ENCODE results near the gene VEZT. TPM values are rescaled to one million over a fixed set of nuclear protein-coding genes. Genes with fewer than 3 reads are reported as not detected.

VEZT gene
- total RNA-seq, 1 experiment from 2014 or later, result 46.4 TPM

DNA sequence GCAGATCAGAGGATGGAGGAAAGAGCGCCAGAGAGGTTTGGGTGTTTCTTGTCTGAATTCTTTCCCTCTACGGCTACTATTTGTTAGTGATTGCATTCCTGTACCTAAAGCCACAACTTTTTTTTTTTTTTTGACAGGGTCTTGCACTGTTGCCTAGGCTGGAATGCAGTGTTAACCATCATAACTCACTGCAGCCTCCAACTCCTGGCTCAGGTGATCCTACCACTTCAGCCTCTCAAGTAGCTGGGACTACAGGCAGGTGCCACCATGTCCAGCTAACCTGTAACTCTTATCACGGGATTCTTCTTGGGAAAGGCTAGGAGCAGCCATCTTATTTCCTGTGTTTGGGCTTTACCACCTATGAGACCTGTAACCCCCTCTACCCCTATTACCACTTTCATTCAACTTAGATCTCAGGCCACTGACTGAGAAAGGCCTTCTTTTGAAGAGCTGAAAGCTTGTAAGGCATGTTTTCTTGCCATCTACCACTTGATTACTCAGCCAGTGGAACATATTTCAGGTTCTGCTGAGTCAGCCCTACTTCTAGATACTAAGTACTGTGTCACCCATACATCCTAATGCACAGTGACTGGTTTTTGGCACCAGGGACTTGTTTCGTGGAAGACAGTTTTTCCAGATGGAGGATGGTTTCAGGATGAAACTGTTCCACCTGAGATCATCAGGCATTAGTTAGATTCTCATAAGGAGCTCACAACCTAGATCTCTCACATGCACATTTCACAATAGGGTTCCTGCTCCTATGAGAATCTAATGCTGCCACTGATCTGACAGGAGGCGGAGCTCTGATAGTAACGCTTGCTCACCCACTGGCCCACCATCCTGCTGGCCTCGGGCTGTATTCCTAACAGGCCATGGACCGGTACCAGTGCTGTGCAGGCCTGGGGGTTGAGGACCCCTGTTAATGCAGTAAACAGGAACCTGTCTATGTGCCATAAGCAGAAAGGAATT lies 6.9 kb downstream of the VEZT start:
- ChIA-PET CTCF (no interaction called here), RAD21 (ENCODE audit: low non-redundant PET in 1 of 2, low total read pairs in 2 of 2, uncharacterized antibody in 2 of 2, unreplicated experiment in 2 of 2) (no interaction called here), POLR2A (interaction anchor here (1.0 to 1.5 kb wide), 2 partner anchors 19 to 20 kb away, joined by 3 to 4 read pairs; no protein-coding TSS in a partner anchor)
- no peak overlapping the region for H3K9ac ChIP-seq (ENCODE audit: low read length)
- peaks cover 0 to 14% of the 10 kb centered on the region in 2 experiments; a peak in 1 of 4 replicates for H3K36me3 ChIP-seq (ENCODE audit: control insufficient read depth in 1 of 2, insufficient read depth in 2 of 2, low read length in 2 of 2)
- no peaks in the 10 kb centered on the region for H4K20me1 ChIP-seq (ENCODE audit: insufficient read depth)
- H2AFZ ChIP-seq (ENCODE audit: low read depth, low read length, poor library complexity, severe bottlenecking), result no peak overlapping the region
- intact Hi-C loops (cut with micrococcal nuclease), result no loop called here
- no peak overlapping the region for H3K27ac ChIP-seq (ENCODE audit: low read depth, low read length)
- ATAC-seq, result no peak
- no peak overlapping the region for H3K4me3 ChIP-seq (replicated peaks in 1 of 2; ENCODE audit: low read depth in 1 of 2, low read length in 2 of 2)
- TF ChIP-seq SRF (IDR thresholded peaks at IDR 0.05; ENCODE audit: low read depth), result no peak
- no peak for TF ChIP-seq ZFX (IDR thresholded peaks at IDR 0.05)
- TF ChIP-seq EZH2 (IDR thresholded peaks at IDR 0.05), result no peak
- no peak for TF ChIP-seq POLR2A (IDR thresholded peaks at IDR 0.05; ENCODE audit: borderline replicate concordance, extremely low read depth, insufficient read depth, insufficient read length)
- TF ChIP-seq ZBTB33 (IDR thresholded peaks at IDR 0.05; ENCODE audit: extremely low read depth, insufficient replicate concordance, low read length), result no peak
- no peak for TF ChIP-seq EGR1 (IDR thresholded peaks at IDR 0.05; ENCODE audit: low read depth)
- no peak for TF ChIP-seq SP1 (IDR thresholded peaks at IDR 0.05; ENCODE audit: low read depth)
- no peak for TF ChIP-seq SIN3A (IDR thresholded peaks at IDR 0.05; ENCODE audit: low read depth)
- TF ChIP-seq, protein P1, sequence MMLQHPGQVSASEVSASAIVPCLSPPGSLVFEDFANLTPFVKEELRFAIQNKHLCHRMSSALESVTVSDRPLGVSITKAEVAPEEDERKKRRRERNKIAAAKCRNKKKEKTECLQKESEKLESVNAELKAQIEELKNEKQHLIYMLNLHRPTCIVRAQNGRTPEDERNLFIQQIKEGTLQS (IDR thresholded peaks at IDR 0.05), result no peak
- TF ChIP-seq CEBPB (IDR thresholded peaks at IDR 0.05; ENCODE audit: low read depth), result no peak
- TF ChIP-seq, protein P2, sequence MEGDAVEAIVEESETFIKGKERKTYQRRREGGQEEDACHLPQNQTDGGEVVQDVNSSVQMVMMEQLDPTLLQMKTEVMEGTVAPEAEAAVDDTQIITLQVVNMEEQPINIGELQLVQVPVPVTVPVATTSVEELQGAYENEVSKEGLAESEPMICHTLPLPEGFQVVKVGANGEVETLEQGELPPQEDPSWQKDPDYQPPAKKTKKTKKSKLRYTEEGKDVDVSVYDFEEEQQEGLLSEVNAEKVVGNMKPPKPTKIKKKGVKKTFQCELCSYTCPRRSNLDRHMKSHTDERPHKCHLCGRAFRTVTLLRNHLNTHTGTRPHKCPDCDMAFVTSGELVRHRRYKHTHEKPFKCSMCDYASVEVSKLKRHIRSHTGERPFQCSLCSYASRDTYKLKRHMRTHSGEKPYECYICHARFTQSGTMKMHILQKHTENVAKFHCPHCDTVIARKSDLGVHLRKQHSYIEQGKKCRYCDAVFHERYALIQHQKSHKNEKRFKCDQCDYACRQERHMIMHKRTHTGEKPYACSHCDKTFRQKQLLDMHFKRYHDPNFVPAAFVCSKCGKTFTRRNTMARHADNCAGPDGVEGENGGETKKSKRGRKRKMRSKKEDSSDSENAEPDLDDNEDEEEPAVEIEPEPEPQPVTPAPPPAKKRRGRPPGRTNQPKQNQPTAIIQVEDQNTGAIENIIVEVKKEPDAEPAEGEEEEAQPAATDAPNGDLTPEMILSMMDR (IDR thresholded peaks at IDR 0.05 in 2 of 3, conservative IDR thresholded peaks at IDR 0.05 in 1 of 3; ENCODE audit: borderline replicate concordance in 1 of 3, insufficient read depth in 1 of 3, low read depth in 2 of 3, low read length in 2 of 3), result no peak
- TF ChIP-seq FOSL1 (IDR thresholded peaks at IDR 0.05; ENCODE audit: low read depth), result no peak
- TF ChIP-seq POLR2AphosphoS5 (IDR thresholded peaks at IDR 0.05; ENCODE audit: low read depth, low read length), result no peak
- no peak for TF ChIP-seq JUND (IDR thresholded peaks at IDR 0.05)
- TF ChIP-seq EZH2phosphoT487 (IDR thresholded peaks at IDR 0.05; ENCODE audit: borderline replicate concordance), result no peak
- no peaks in the 10 kb centered on the region for H3K27me3 ChIP-seq (ENCODE audit: insufficient read depth, low read length)
- H3K4me2 ChIP-seq (ENCODE audit: low read length), result no peak overlapping the region
- peaks cover 0 to 8% of the 10 kb centered on the region in 2 experiments; a peak in 2 of 4 replicates for H3K4me1 ChIP-seq (ENCODE audit: control insufficient read depth in 1 of 2, insufficient read depth in 2 of 2, low read length in 2 of 2)
- no peaks in the 10 kb centered on the region for H3K9me2 ChIP-seq (ENCODE audit: insufficient read depth)
- DNase-seq (ENCODE audit: low read depth, low spot score), result no peak
- BruUV-seq (replicated peaks), result no TSS peak
- no peaks in the 10 kb centered on the region for H3K9me3 ChIP-seq (ENCODE audit: control insufficient read depth in 1 of 2, insufficient read depth in 1 of 2, low read depth in 1 of 2, low read length in 2 of 2)
- H3K79me2 ChIP-seq (ENCODE audit: insufficient read depth, low read length), result peaks cover 96% of the 10 kb centered on the region

Data from HCT116 (cell line).